Neural cell (in vitro differentiated cells): ENCODE data around the gene NFIA. TPM values are rescaled to one million over a fixed set of nuclear protein-coding genes. Genes with fewer than 3 reads are reported as not detected.

Source experiments
- H2AFZ ChIP-seq: fragments of 200-600, 300-800 bp; sonication (generic), shearing (Covaris generic); 2 replicates; pipeline ENCODE4 v1.6.0; 2014; ENCODE audit warnings: low read depth, mild to moderate bottlenecking, antibody characterized with exemption, low read length, moderate library complexity
- H3F3A ChIP-seq: fragments of 200-600 bp; shearing (Covaris generic); 2 replicates; pipeline ENCODE4 v1.6.1; 2016; ENCODE audit warnings: mild to moderate bottlenecking, moderate library complexity, mixed read lengths, antibody characterized with exemption, low read length; ENCODE audit not compliant: insufficient read depth, poor library complexity, severe bottlenecking
- H3K27ac ChIP-seq: fragments of 200-600, 300-800 bp; sonication (generic), shearing (Covaris generic); 2 replicates; pipeline ENCODE4 v1.5.1; 2014; ENCODE audit warnings: mild to moderate bottlenecking, low read length, moderate library complexity
- H3K27me3 ChIP-seq: fragments of 300-800, 200-600 bp; sonication (generic), shearing (Covaris generic); 2 replicates; pipeline ENCODE4 v1.6.0; 2014; ENCODE audit warnings: mild to moderate bottlenecking, low read depth, low read length, moderate library complexity; ENCODE audit not compliant: insufficient read depth
- H3K36me3 ChIP-seq: fragments of 300-800, 200-600 bp; sonication (generic), shearing (Covaris generic); 2 replicates; pipeline ENCODE4 v1.5.1; 2014; ENCODE audit warnings: mild to moderate bottlenecking, antibody characterized with exemption, low read length, moderate library complexity; ENCODE audit not compliant: insufficient read depth
- H3K4me2 ChIP-seq: fragments of 300-800, 200-600 bp; sonication (generic), shearing (Covaris generic); 2 replicates; pipeline ENCODE4 v1.6.0; 2014; ENCODE audit warnings: mild to moderate bottlenecking, low read length
- H3K4me3 ChIP-seq: fragments of 300-800, 200-600 bp; sonication (generic), shearing (Covaris generic); 2 replicates; pipeline ENCODE4 v1.5.1; 2014; ENCODE audit warnings: mild to moderate bottlenecking, low read length, moderate library complexity
- H3K79me2 ChIP-seq: fragments of 200-600 bp; shearing (Covaris generic); replicated peaks from 2 replicates; pipeline ENCODE4 v1.6.0; 2014; ENCODE audit warnings: mild to moderate bottlenecking, low read length, moderate library complexity; ENCODE audit not compliant: insufficient read depth
- H3K9ac ChIP-seq: fragments of 300-800, 200-600 bp; sonication (generic), shearing (Covaris generic); 2 replicates; pipeline ENCODE4 v1.6.1; 2016; ENCODE audit warnings: mild to moderate bottlenecking, low read length, mixed read lengths
- H3K9me2 ChIP-seq: fragments of 200-600 bp; shearing (Covaris generic); 2 replicates; pipeline ENCODE4 v1.6.1; 2016; ENCODE audit warnings: mild to moderate bottlenecking, low read length, mixed read lengths; ENCODE audit not compliant: insufficient read depth
- H3K9me3 ChIP-seq: fragments of 200-600, 300-800 bp; sonication (generic), shearing (Covaris generic); 2 replicates; pipeline ENCODE4 v1.6.1; 2016; ENCODE audit warnings: mild to moderate bottlenecking, mixed run types, low read length, moderate library complexity, mixed read lengths
- H4K20me1 ChIP-seq: fragments of 200-600 bp; shearing (Covaris generic); 2 replicates; pipeline ENCODE4 v1.6.1; 2016; ENCODE audit warnings: mild to moderate bottlenecking, mixed run types; ENCODE audit not compliant: insufficient read depth
- CTCF ChIP-seq: fragments of 450-650 bp; IDR thresholded peaks from 2 replicates; pipeline ENCODE4 v1.5.1; 2014; ENCODE audit warnings: antibody characterized with exemption, mild to moderate bottlenecking, moderate library complexity; ENCODE audit not compliant: poor library complexity, severe bottlenecking
- EP300 ChIP-seq: fragments of 450-650 bp; conservative IDR thresholded peaks from 2 replicates; pipeline ENCODE4 v1.6.1; 2014; ENCODE audit warnings: antibody characterized with exemption, mild to moderate bottlenecking, moderate library complexity; ENCODE audit not compliant: poor library complexity, severe bottlenecking
- EZH2 ChIP-seq: fragments of 200-600, 300-800 bp; shearing (Covaris generic), sonication (generic); IDR thresholded peaks from 2 replicates; pipeline ENCODE4 v1.6.1; 2014; ENCODE audit warnings: antibody characterized with exemption, low read length, borderline replicate concordance, mild to moderate bottlenecking; ENCODE audit not compliant: insufficient read depth, poor library complexity, severe bottlenecking
- MXI1 ChIP-seq: fragments of 450-650 bp; conservative IDR thresholded peaks from 2 replicates; pipeline ENCODE4 v1.6.1; 2014; ENCODE audit warnings: antibody characterized with exemption, mild to moderate bottlenecking; ENCODE audit not compliant: poor library complexity, severe bottlenecking
- POLR2AphosphoS5 ChIP-seq: IDR thresholded peaks from 2 replicates; pipeline ENCODE4 v1.6.1; 2012
- RAD21 ChIP-seq: fragments of 450-650 bp; conservative IDR thresholded peaks from 2 replicates; pipeline ENCODE4 v1.6.1; 2014; ENCODE audit warnings: antibody characterized with exemption, mild to moderate bottlenecking, moderate library complexity
- REST ChIP-seq: IDR thresholded peaks from 2 replicates; pipeline ENCODE4 v1.6.1; 2012; ENCODE audit warnings: borderline replicate concordance
- SMC3 ChIP-seq: fragments of 450-650 bp; conservative IDR thresholded peaks from 2 replicates; pipeline ENCODE4 v1.6.1; 2014; ENCODE audit warnings: antibody characterized with exemption, mild to moderate bottlenecking, moderate library complexity; ENCODE audit not compliant: poor library complexity
- TAF1 ChIP-seq: IDR thresholded peaks from 2 replicates; pipeline ENCODE4 v1.6.1; 2012; ENCODE audit warnings: low read depth
- polyA plus RNA-seq: library from polyadenylated mRNA; depleted of rRNA; stranded (reverse); fragments of >200 nt; gene quantifications from 2 replicates; pipeline ENCODE4 v1.2.3, GENCODE V29; 2014

The NFIA gene
- polyA plus RNA-seq, 1 donor from 2014 or later, result 0.47 TPM

- no peaks in the 10 kb centered on the region for H3K36me3 ChIP-seq
- no peak overlapping the region for H2AFZ ChIP-seq
- H3K4me2 ChIP-seq, result no peak overlapping the region
- no peaks in the 10 kb centered on the region for H3K9me2 ChIP-seq
- no peaks in the 10 kb centered on the region for H3K27me3 ChIP-seq
- TF ChIP-seq SMC3, result no peak
- TF ChIP-seq REST, result no peak
- no peak for TF ChIP-seq MXI1
- TF ChIP-seq TAF1, result no peak
- TF ChIP-seq CTCF, result no peak
- TF ChIP-seq EP300, result no peak
- TF ChIP-seq RAD21, result no peak
- no peak for TF ChIP-seq POLR2AphosphoS5
- no peak for TF ChIP-seq EZH2
- no peak overlapping the region for H3K27ac ChIP-seq
- H3K9ac ChIP-seq, result no peak overlapping the region
- H3K79me2 ChIP-seq, result no peaks in the 10 kb centered on the region
- no peaks in the 10 kb centered on the region for H3F3A ChIP-seq
- no peaks in the 10 kb centered on the region for H3K9me3 ChIP-seq
- H3K4me3 ChIP-seq, result no peak overlapping the region
- H4K20me1 ChIP-seq, result no peaks in the 10 kb centered on the region
Measured at GRCh38 chr1:61424382-61424781, 342.0 kb downstream of the NFIA start.

GRCh38 chr1:61425040-61425439 is 342.7 kb downstream of the NFIA start:
- H3K36me3 ChIP-seq, result no peaks in the 10 kb centered on the region
- H4K20me1 ChIP-seq, result no peaks in the 10 kb centered on the region
- no peak overlapping the region for H2AFZ ChIP-seq
- no peaks in the 10 kb centered on the region for H3K9me3 ChIP-seq
- H3K4me2 ChIP-seq, result no peak overlapping the region
- no peak overlapping the region for H3K4me3 ChIP-seq
- no peak overlapping the region for H3K27ac ChIP-seq
- no peaks in the 10 kb centered on the region for H3K9me2 ChIP-seq
- TF ChIP-seq CTCF (no peak), REST (no peak), TAF1 (no peak), EZH2 (no peak), POLR2AphosphoS5 (no peak), SMC3 (no peak), EP300 (no peak), MXI1 (no peak), RAD21 (no peak)
- no peaks in the 10 kb centered on the region for H3F3A ChIP-seq
- no peak overlapping the region for H3K9ac ChIP-seq
- H3K79me2 ChIP-seq, result no peaks in the 10 kb centered on the region
- H3K27me3 ChIP-seq, result no peaks in the 10 kb centered on the region
